Measurements from ENCODE around the gene TCEAL1. TPM values are rescaled to one million over a fixed set of nuclear protein-coding genes. Genes with fewer than 3 reads are reported as not detected.
A peak's percentile ranks its signal among the peaks of the same experiment; 100 is the strongest.

The TCEAL1 gene
- total RNA-seq, 4 donors from 2014 or later: 27.3 to 44.2 (median 38.6) TPM

GRCh38 chrX:103607364-103608305 lies 21.1 kb upstream of the TCEAL1 start, which contains the start of gene TCEAL3:
TCEAL3 (plus strand) TSS chrX:103607963; CDS start chrX:103609065, 1,102 bp downstream.
- intact Hi-C loops (cut with DNase I; ENCODE audit: low total_unique reads): no loop called here
- peak within 1 kb of the TSS; percentile 50 for H3K4me3 ChIP-seq (ENCODE audit: low read depth, poor library complexity, severe bottlenecking)
- no peak for TF ChIP-seq POLR2A (IDR thresholded peaks at IDR 0.05)
- TF ChIP-seq CTCF (IDR thresholded peaks at IDR 0.05): no peak
- 2 to 15% methylated on average over 18 to 58 of the region's 59 CpGs for WGBS, 2 donors
- DNase-seq (ENCODE audit: low spot score in 2 of 2): peak; percentile 18 to 88

GRCh38 chrX:103608306-103608963 lies 20.3 kb upstream of the TCEAL1 start:
- DNase-seq (ENCODE audit: low spot score in 2 of 2): no peak
- WGBS, 2 donors: 5 to 29% methylated on average over 11 to 21 of the region's 21 CpGs
- intact Hi-C loops (cut with DNase I; ENCODE audit: low total_unique reads): no loop called here
- H3K4me3 ChIP-seq (ENCODE audit: low read depth, poor library complexity, severe bottlenecking): peak overlapping the region; percentile 50
- TF ChIP-seq CTCF (IDR thresholded peaks at IDR 0.05) (no peak), POLR2A (IDR thresholded peaks at IDR 0.05) (no peak)

GRCh38 chrX:103610282-103610681 lies 18.5 kb upstream of the TCEAL1 start:
- 61 to 76% methylated on average over 1 of the region's 1 CpG for WGBS, 2 donors
- intact Hi-C loops (cut with DNase I; ENCODE audit: low total_unique reads): no loop called here
- TF ChIP-seq CTCF (IDR thresholded peaks at IDR 0.05): no peak
- TF ChIP-seq POLR2A (IDR thresholded peaks at IDR 0.05): no peak
- DNase-seq (ENCODE audit: low spot score in 2 of 2): no peak
- H3K4me3 ChIP-seq (ENCODE audit: low read depth, poor library complexity, severe bottlenecking): no peak overlapping the region

- no peak overlapping the region for H3K4me3 ChIP-seq (ENCODE audit: low read depth, poor library complexity, severe bottlenecking)
- DNase-seq (ENCODE audit: low spot score in 2 of 2): no peak
- intact Hi-C loops (cut with DNase I; ENCODE audit: low total_unique reads): no loop called here
- WGBS, 2 donors: 51 to 100% methylated on average over 1 of the region's 1 CpG
- TF ChIP-seq POLR2A (IDR thresholded peaks at IDR 0.05): no peak
- TF ChIP-seq CTCF (IDR thresholded peaks at IDR 0.05): no peak
Measured at GRCh38 chrX:103613362-103613890, 15.3 kb upstream of the TCEAL1 start.

- no peak overlapping the region for H3K4me3 ChIP-seq (ENCODE audit: low read depth, poor library complexity, severe bottlenecking)
- no peak for TF ChIP-seq CTCF (IDR thresholded peaks at IDR 0.05)
- no peak for TF ChIP-seq POLR2A (IDR thresholded peaks at IDR 0.05)
- DNase-seq (ENCODE audit: low spot score in 2 of 2): no peak
- intact Hi-C loops (cut with DNase I; ENCODE audit: low total_unique reads): no loop called here
- 60% methylated on average over 1 of the region's 1 CpG for WGBS, 2 donors
Measured at GRCh38 chrX:103614999-103615398, 13.8 kb upstream of the TCEAL1 start.
